Right ventricle myocardium inferior (tissue), 1 donor: Measurements from ENCODE around the gene NUP133. TPM values are rescaled to one million over a fixed set of nuclear protein-coding genes. Genes with fewer than 3 reads are reported as not detected.

ENCODE experiments used
- ATAC-seq: fragments of 200-7000 bp; cut with Tn5 transposase; one replicate; pipeline ENCODE4 v1.9.1; 2020; ENCODE audit warnings: mild to moderate bottlenecking, moderate library complexity
- DNase-seq: peaks from one replicate; pipeline ENCODE4 v3.0.0; 2021; ENCODE audit errors: missing footprints
- intact Hi-C: fragments of 100-400 bp; cut with DNase I; formaldehyde crosslinking; loops from one replicate; pipeline ENCODE4 v1.11.0; 2022
- long read RNA-seq: library from polyadenylated mRNA; unstranded; transcript quantifications from one replicate; pipeline ENCODE4 v2.0.0, GENCODE V29; 2021
- total RNA-seq: library from RNA; stranded (reverse); fragmentation: NEBNext Ultra II Directional; extraction: Animal tissue kit (Norgen Biotek cat#: 25700); gene quantifications from one replicate; pipeline ENCODE4 v1.2.1, GENCODE V29; 2021
- donor health status: DM: no; HTN: yes; CAD: no; lungs with severe emphysema.

NUP133 gene
- total RNA-seq: 27.9 TPM
- long read RNA-seq, full-length matches to known transcripts: 24 of 28 reads
- long read RNA-seq, partial matches to known transcripts: 3 of 28 reads
- long read RNA-seq, other reads (novel, unspliced or antisense): 1 of 28 reads

DNA sequence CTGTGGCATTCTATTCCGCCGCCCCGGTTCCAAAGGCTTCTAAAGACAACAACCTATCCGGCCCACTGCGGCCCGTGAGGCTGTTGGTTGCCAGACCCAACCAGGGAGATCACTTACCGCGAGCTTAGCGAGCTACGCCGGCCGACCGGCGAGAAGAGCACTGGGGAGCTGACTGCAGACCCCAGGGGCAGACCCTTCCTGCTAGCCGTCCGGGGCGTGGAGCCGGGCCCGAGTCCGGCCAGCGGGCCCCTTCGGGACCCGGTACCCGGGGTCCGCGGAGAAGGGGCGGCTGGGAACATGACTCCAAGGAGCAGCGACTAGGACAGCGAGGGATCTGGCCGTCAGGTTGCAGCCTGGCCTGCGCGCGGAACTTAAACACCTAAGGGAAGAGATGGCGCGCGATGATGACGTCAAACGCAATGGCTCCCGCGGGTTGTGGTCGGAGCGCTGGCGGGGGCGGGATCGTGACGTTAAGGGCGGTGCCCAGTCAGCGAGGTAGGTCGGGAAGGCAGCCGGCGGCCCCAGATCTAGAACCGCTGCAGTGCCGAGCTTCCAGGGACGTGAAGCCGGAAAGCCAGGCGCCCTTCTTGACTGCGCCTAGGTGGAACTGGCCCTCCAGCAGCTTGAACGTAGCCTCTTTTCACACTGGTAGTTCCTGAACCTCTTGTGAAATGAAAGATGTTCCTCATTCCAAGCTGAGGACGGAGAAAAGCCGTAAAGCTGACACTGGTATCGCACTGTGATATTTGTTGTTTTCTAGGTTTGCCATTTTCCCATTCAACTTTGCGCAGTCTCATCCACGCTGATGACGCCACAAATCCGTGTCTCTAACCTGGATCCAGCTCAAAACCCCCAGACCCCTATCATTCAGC, at the start of gene NUP133:
NUP133 (minus strand) TSS at position 391 of the 872 bp plus-strand sequence; CDS start at position 299, 92 bp downstream.
- ATAC-seq: peak; percentile 97

DNA sequence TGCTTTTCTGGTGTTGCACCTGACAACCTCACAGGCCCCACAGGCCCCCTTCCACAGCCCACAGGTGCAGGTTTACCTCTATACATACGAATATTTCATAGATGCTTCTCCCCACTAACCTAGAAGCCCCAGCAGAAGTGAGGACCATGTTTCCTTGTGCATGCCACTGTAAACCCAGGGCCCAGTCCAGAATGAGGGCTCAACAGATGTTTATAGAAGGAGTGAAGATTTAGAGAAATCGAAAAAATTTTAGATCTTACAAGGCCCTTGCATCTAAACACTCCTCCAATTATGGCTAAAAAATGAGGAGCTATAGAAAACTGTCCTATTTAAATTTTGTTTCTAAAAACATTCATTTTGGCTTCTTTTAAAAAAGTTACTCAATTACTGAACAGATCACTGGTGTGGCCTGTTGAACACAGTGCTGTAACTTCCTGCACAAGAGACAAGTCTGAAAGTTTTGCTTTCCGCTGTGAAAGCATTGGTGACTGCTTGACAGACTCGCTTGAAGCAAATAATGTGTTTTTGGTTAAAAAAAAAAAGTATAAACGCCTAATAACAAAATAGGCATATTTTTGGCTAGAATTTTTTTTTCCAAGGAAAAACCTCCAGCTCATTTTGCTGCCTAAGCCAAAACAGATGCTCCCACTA, 49.2 kb upstream of the NUP133 start:
- intact Hi-C loops: loop anchor here (5.0 to 10.0 kb wide), 2 partner anchors 40 to 747 kb away; no protein-coding TSS in a partner anchor
- ATAC-seq (no peak), DNase-seq (no peak)

More for the DNA sequence above, at the start of gene NUP133:
- intact Hi-C loops: no loop called here
- DNase-seq: peak; percentile 100

DNA sequence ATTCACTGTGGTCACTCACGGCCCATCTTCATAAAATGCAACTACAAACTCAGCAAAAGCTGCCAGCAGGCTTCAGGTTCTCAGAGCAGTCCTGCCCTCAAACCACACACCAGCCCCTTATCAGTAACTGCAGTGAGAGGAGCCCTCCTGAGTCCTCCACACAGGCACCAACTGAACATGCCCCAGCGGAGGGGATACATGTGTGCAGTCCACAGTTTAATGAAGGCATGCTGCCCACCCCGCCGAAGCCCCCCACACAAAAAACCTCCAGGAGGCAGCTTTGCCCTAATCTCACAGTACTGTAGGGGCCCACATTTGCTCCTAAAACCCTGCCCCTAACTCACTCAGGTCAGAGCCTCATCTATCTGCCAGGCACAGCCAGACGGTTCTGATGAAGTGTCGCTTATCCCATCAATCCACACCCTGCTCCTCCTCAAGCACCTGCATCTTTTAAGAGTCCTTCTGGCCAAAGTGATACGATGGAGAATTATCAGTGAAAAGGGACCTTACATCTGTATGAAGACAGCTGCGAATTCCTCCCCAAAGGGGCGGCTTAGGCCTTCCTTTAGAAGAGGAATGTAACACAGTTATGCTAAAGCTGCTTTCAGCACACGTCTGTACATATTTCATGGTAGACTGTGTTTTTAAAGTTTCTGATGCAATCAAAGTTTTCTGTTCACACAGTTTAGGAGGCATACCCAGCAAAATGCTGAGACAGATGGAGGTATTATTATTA, 46.9 kb upstream of the NUP133 start:
- intact Hi-C loops: loop anchor here (5.0 to 10.0 kb wide), 2 partner anchors 42 to 750 kb away; no protein-coding TSS in a partner anchor
- DNase-seq (no peak), ATAC-seq (no peak)

DNA sequence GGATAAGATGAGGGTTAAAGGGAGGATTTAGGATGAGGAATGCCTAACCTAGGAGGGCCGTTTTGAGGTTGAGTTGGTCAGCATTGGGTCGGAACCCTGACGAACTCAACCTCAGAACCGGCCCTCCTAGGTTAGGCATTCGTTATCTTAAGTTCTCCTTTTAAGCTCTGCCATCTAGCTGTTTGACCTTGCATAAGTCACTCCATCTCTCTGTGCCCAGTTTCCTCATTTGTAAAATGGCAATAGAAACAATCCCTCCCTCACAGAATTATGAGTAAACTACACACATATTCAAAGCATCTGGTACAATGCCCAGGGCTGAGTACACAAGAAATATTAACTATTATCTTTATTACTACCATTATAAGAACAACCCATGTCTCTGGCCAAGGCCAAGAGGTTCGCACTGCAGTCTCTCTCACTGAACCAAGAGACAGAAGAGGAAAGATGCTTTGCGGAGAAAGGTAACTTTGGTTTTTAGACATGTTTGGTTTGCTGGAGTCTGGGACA, 45.5 kb upstream of the NUP133 start:
- DNase-seq: no peak
- no peak for ATAC-seq
- intact Hi-C loops: loop anchor here (10.0 kb wide), 1 partner anchor 751 kb away; no protein-coding TSS in a partner anchor

DNA sequence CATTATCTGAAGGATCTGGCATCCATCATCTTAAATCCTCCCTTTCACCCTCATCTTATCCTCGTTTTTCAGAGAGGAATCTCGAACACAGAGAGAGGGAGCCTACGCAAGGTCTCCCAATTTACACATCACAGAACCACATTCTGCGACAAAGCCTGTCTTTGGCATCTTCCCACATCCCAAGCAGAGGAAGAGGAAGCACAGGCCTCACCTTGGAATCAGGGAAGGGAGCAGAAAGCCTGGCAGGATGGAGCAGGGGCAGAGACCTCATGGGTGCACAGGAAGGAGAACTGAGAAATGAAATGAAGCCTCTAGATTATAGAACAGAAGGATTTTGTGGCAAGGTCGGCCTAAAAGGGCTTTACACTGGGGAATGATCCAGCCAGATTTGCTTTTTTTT, 44.6 kb upstream of the NUP133 start:
- ATAC-seq (no peak), DNase-seq (no peak)
- intact Hi-C loops: loop anchor here (10.0 kb wide), 1 partner anchor 752 kb away; no protein-coding TSS in a partner anchor

DNA sequence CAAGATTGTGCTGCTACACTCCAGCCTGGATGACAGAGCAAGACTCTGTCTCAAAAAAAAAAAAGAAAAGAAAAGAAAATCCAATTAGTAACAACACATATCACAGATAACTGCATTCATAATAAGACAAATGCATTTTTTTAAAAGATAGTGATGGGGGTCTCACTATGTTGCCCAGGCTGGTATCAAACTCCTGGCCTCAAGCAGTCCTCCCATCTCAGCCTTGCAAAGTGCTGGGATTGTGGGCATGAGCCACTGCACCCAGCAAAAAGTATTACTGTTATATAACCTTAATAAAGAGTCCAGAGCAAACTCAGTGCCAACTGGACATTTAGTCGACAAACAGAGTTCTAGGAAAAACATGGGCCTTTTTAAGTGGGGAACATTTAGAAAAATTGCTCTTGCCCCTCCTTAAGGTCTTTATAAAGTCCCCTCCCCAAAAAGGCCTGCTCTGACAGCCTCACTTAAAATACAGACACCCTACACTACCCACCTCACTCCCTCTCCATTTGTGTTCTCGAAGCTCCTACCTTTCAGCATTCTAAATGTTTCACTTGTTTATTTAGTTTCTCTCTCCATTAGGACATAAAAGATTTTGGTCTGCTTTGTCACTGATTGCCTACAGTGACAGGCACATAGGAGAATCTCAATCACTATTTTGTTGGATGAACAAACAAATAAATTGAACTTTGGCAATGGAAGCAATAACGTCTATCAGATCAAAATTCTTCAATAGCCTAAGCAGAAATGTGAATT, 42.8 kb upstream of the NUP133 start:
- intact Hi-C loops: loop anchor here (10.0 kb wide), 1 partner anchor 754 kb away; no protein-coding TSS in a partner anchor
- DNase-seq: no peak
- no peak for ATAC-seq

DNA sequence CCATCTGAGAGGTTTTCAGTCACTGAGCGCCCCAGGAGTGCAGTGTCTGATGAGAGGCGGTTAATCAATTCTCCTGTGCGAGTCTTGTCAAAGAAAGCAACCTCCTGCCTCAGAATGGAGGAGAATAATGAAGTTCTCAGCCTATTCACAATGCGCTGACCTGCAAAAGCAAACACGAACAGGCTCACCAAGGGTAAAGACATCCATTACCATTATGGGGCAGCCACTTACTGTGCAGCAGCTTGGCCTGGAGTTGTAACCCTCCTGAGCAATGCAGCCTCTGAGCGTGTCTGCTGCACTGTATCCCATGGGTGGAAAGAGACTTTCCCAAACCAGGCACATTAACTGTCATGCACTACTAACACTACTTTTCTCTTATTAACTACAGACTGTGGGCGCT, 39.4 kb upstream of the NUP133 start:
- ATAC-seq (no peak), DNase-seq (no peak)
- intact Hi-C loops: no loop called here

DNA sequence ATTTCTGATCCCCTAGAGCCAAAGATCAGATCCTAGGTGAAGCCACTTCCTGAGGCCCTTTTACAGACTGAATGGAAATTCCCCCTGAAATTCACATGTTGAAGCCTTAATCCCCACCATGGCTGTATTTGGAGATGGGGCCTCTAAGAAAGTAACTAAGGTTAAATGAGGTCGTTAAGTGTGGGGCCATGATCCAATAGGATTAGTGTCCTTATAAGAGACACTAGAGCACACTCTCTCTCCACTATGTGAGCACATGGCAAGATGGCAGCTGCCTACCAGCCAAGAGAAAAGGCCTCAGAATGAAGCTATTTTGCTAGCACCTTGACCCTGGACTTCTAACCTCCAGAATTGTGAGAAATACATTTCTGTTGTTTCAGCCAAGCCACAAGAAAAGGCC, 36.4 kb upstream of the NUP133 start:
- DNase-seq (no peak), ATAC-seq (no peak)
- intact Hi-C loops: no loop called here

DNA sequence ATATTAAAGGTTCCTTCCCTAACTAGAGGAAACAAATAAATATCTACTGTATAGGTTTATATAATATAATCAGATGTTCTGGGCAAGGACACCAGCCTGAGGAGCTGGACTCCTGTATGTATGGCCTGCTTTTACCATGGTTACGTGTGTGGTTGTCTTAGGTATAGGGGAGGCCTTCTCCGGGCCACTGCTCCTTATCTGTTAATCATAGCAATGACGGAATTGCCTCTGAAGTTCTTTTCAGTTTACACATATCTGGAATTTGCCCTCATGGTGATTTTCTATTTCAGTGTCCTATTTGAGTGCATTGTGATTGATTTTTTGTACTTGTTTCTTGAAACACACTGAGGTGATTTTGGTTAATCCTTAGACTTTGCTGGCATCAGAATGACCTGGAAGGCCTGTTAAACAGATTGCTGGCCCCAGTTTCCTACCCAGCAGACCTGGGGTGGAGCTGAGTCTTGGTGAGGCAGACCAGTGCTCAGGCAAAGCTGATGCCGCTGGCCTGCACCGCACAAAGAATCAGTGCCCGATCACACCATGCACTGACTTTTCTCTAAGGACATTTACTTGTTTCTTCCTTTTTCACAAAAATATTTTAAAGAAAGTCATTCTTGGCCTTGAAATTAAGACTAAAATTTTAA, 31.8 kb upstream of the NUP133 start:
- intact Hi-C loops: no loop called here
- DNase-seq (no peak), ATAC-seq (no peak)

DNA sequence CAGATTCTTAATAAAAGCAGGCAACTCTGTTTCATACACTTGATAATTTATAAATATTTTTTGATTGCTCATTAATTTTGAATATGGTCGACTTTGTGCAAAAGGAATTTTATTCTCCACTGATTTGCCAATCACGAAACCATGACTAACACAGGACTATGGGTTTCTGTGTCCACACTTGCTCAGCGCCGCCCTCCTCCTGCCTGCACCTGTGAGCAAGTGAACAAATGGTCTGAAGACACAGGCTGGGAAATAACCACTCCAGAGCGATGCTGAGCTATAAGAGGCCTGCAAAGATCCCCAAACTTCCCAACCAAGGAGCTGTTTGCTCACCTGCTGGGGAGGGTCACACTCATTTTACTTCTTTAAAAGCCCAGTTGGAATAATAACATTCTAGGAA, 30.8 kb upstream of the NUP133 start:
- DNase-seq: no peak
- no peak for ATAC-seq
- intact Hi-C loops: no loop called here

DNA sequence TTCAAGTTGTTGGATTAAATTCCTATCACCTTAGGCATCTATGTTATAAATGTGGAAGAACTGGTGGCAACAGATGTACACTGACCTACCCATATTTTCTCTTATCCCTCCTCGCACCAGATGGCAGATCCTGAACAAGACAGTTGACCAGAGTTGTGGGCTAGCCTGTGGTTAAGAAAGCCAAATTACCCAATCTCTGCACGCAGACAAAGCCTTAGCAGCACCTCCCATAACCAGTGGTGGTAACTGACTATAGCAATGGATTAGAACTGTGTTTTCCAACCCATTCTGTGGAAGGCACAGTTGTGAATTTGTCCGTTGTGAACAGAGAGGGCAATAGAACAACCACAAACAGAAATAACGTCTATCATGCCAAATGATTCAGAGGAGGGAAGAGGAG, 29.8 kb upstream of the NUP133 start:
- ATAC-seq (no peak), DNase-seq (no peak)
- intact Hi-C loops: no loop called here

DNA sequence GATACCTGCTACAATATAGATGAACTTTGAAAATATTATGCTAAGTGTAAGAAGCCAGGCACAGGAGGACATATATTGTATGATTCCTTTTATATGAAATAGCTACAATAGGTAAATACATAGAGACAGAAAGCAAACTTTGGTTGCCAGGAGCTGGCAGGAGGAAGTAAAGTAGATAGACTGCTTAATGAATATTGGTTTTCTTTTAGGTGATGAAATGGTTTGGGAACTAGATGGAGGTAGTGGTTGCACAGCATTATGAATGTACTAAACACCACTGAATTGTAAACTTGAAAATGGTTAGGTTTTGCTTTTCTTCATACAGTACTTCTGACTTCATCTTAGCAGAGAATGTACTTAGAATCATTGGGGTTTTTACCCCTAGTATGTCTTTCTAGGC, 28.8 kb upstream of the NUP133 start:
- ATAC-seq (no peak), DNase-seq (no peak)
- intact Hi-C loops: no loop called here

DNA sequence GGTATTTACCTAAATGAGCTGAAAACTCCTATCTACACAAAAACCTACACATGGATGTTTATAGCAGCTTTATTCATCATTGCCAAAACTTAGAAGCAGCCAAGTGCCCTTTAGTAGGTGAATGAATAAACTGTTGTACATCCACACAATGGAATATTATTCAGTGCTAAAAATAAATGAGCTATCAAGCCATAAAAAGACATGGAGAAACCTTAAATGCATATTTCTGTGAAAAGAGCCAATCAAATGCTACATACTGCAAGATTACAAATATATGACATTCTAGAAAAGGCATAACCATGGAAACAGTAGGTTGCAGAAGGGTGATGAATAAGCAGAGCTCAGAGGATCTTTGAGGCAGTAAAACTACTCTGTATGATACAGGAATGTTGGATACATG, 27.1 kb upstream of the NUP133 start:
- DNase-seq (no peak), ATAC-seq (no peak)
- intact Hi-C loops: no loop called here

DNA sequence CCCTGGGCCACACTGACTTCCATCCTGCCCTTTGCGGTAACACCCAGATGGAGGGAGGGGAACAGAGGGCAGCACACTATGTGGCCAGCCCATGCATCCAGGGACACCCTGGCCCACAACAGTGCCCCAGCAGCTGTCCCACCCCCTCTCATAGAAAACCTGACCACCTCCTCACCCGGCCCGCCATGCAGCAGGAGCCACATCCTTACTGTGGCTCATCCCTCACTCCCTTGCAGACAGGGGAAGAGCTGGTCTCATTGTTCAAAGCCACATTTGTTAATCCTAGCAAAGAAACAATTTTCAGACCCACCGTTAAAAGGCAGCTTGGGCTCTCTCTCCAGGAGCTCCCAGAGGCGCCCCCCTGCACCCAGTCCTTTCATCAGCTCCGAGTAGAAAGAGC, 23.2 kb upstream of the NUP133 start:
- DNase-seq (no peak), ATAC-seq (no peak)
- intact Hi-C loops: no loop called here

DNA sequence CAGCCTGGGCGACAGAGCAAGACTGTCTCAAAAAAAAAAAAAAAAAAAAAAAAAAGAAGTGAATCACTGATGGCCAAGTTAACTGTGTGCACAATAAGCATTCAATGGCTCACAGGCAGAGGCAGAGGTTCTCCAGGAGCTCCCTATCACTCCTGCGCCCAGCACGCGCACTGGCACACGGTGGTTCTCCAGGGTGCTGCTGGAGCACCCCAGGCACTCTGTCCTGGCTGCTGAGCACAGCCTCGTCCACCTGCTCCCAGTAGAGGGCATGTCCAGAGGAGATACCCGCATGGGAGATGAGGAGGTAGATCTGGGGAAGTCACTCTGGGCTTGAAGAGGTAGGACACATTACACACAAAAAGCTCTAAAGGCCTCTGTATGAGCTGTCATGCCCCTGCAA, 21.5 kb upstream of the NUP133 start:
- ATAC-seq: no peak

DNA sequence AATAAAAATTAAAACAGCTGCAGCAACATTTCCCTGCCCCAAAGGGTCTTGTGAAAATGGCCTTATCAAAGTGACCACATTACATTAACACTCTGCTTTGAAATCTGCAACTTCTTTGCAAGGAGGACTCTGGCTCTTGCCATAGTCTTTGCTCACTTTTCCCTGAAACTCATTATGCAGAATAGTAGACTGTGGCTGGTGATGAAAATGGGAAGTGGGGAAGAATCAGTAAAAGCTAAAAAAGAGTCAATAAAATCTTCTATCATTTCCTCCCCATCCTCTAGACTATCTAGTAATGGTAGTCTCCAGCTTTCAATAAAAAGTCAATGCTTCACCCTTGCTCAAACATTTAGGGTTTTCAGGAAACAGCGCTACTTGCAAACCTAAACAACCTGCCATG, 18.6 kb upstream of the NUP133 start:
- no peak for ATAC-seq
- DNase-seq: no peak
- intact Hi-C loops: no loop called here

More for the DNA sequence above, 21.5 kb upstream of the NUP133 start:
- no peak for DNase-seq
- intact Hi-C loops: no loop called here

DNA sequence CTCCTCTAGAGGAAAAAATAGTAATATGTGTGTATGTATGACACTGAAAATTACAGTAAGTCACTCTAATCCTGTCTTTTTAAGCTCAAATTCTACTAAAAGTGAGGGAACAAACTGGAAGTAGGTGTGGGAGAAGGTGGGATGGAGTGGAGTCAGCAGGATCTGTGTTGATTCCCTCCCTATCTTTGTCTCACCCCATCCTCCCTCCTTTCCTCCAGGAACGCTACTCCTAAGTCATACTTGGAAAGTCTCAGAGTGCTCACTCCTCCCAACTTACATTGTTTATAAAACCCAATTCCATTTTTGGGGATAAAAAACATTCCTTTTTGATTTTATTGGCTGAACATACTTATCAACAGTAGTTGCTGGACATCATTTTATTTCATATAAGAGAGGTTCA, 14.9 kb upstream of the NUP133 start:
- ATAC-seq (no peak), DNase-seq (no peak)
- intact Hi-C loops: no loop called here
